GM12891 (cell line): ENCODE results near the gene FRMD8.
A peak's percentile ranks its signal among the peaks of the same experiment; 100 is the strongest.

Source experiments
- PAX5 ChIP-seq: IDR thresholded peaks from 2 replicates; pipeline ENCODE4 v1.6.1; 2011; ENCODE audit warnings: low read length, moderate library complexity, mild to moderate bottlenecking; ENCODE audit not compliant: insufficient read depth, severe bottlenecking
- POLR2A ChIP-seq: IDR thresholded peaks from 2 replicates; pipeline ENCODE4 v1.6.1; 2011; ENCODE audit warnings: low read depth, low read length, control low read depth
- POLR2AphosphoS5 ChIP-seq: IDR thresholded peaks from 2 replicates; pipeline ENCODE4 v1.6.1; 2011; ENCODE audit warnings: low read depth, low read length, control low read depth
- POU2F2 ChIP-seq: IDR thresholded peaks from 2 replicates; pipeline ENCODE4 v1.6.1; 2011; ENCODE audit warnings: low read depth, mild to moderate bottlenecking, control low read depth, low read length, moderate library complexity
- SPI1 ChIP-seq: IDR thresholded peaks from 2 replicates; pipeline ENCODE4 v1.6.1; 2011; ENCODE audit warnings: low read depth, low read length, control low read depth
- TAF1 ChIP-seq: IDR thresholded peaks from 2 replicates; pipeline ENCODE4 v1.6.1; 2011; ENCODE audit warnings: low read depth, low read length, control low read depth

DNA sequence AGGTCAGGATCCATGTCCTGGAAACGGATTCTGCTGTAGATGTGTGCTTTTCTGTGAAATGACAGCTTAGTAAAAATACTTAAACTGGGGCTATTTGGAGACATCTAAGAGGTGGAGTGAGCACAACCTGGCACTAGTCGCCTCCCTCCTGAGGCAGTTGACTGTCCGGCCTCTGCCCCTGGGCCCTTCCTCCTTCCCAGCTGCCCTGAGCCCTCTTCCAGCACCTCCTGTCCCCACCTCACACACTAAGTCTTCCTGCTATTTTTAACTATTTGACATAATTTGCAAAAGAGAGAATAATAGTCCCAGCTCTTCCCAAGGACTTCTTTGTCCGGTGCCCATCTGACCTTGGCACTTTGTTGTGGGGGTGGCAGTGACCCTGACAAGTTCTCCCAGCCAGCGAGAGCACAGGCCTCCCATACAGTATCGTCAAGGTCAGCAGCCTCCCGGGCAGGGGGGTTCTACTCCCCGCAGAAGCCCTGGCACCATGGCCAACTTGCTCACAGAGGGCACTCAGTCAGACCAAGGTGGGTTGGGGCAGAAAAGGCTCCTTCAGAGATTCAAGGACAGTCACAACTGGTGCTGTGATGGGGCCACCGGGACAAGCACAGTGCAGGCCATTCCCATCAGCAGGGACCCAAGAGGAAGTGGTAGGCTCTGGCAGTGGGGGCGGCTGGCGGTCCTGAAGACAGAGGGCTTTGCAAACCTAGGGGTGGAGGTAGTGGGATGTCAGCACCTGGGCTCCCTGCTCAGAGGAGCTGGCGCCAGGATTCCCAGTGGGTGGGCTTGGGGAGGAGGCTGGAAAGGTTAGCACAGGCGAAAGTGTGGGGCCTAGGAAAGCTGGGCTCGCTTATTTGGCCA lies 30.6 kb downstream of the FRMD8 start:
- TF ChIP-seq POLR2A = no peak
- TF ChIP-seq TAF1 = no peak
- TF ChIP-seq POLR2AphosphoS5 = no peak
- TF ChIP-seq PAX5 = no peak
- peak; percentile 84 for TF ChIP-seq SPI1
- no peak for TF ChIP-seq POU2F2
